GM12875 (cell line): ENCODE results near the gene USP40.

ENCODE experiments used
- H3K4me3 ChIP-seq: one replicate; pipeline ENCODE4 v1.5.1; 2011; ENCODE audit warnings: low read depth, low read length, control low read depth
- TF ChIP-seq, protein P1 (sequence below): IDR thresholded peaks from 2 replicates; pipeline ENCODE4 v1.5.1; 2011; ENCODE audit warnings: low read depth, mild to moderate bottlenecking, control low read depth, inconsistent platforms, low read length, moderate library complexity, borderline replicate concordance; ENCODE audit not compliant: insufficient read depth

Gene USP40

DNA sequence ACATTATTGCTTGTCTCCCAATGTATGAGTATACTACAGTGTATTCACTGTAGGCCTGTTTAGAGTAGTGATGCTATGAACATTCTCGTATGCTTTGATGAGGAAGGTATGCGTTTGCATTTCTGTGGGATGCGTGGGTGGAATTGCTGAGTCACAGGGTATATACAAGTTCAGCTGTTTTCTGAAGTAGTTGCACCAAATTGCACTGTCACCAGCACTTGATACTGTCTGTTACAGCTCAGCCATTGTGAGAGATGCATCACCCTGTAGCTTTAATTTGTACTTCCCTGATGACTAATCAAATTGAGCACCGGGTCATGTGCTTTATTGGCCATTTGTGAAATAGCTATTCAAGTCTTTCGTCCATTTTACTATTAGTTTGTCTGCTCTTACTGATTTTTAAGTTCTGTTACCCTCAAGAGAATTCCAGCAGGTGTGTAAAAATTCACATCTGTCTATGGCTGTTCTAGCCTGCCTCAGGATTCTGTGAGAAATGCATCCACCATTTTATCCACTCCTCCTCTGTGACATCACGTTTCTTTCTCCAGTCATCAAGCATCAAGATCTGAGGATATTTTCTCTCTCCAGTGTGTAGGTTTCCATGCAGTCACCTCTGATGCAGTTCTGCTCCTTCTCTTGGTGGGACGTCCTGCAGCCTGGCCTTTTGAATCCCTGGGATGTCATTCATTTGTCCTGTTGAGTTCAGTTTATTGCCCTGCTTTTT is 139.8 kb downstream of the USP40 start:
- TF ChIP-seq, protein P1, sequence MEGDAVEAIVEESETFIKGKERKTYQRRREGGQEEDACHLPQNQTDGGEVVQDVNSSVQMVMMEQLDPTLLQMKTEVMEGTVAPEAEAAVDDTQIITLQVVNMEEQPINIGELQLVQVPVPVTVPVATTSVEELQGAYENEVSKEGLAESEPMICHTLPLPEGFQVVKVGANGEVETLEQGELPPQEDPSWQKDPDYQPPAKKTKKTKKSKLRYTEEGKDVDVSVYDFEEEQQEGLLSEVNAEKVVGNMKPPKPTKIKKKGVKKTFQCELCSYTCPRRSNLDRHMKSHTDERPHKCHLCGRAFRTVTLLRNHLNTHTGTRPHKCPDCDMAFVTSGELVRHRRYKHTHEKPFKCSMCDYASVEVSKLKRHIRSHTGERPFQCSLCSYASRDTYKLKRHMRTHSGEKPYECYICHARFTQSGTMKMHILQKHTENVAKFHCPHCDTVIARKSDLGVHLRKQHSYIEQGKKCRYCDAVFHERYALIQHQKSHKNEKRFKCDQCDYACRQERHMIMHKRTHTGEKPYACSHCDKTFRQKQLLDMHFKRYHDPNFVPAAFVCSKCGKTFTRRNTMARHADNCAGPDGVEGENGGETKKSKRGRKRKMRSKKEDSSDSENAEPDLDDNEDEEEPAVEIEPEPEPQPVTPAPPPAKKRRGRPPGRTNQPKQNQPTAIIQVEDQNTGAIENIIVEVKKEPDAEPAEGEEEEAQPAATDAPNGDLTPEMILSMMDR: no peak
- H3K4me3 ChIP-seq: no peak overlapping the region
